H9 (cell line): ENCODE results near the gene SLC16A10. TPM values are rescaled to one million over a fixed set of nuclear protein-coding genes. Genes with fewer than 3 reads are reported as not detected.

Experiments used
- DNase-seq: peaks from one replicate; pipeline ENCODE4 v3.0.0-alpha.2; 2017
- H2AFZ ChIP-seq: one replicate; pipeline ENCODE4 v1.6.1; 2013; ENCODE audit warnings: mild to moderate bottlenecking, low read length, control low read depth, moderate library complexity
- H2AK5ac ChIP-seq: 2 replicates; pipeline ENCODE4 v1.6.1; 2013; ENCODE audit warnings: low read length, control low read depth, mixed read lengths; ENCODE audit not compliant: insufficient read length
- H2BK120ac ChIP-seq: one replicate; pipeline ENCODE4 v1.6.1; 2013; ENCODE audit warnings: low read depth, mild to moderate bottlenecking, low read length, control low read depth, inconsistent platforms; ENCODE audit not compliant: poor library complexity, severe bottlenecking
- H2BK12ac ChIP-seq: 2 replicates; pipeline ENCODE4 v1.6.1; 2013; ENCODE audit warnings: low read length, control low read depth, mixed read lengths, low read depth; ENCODE audit not compliant: insufficient read length
- H2BK15ac ChIP-seq: 2 replicates; pipeline ENCODE4 v1.6.1; 2013; ENCODE audit warnings: low read depth, low read length, control low read depth
- H2BK20ac ChIP-seq: one replicate; pipeline ENCODE4 v1.6.1; 2013; ENCODE audit warnings: low read depth, mild to moderate bottlenecking, low read length, control low read depth, inconsistent platforms; ENCODE audit not compliant: poor library complexity, severe bottlenecking
- H2BK5ac ChIP-seq: 2 replicates; pipeline ENCODE4 v1.6.1; 2013; ENCODE audit warnings: low read length, control low read depth, mixed read lengths; ENCODE audit not compliant: insufficient read length
- H3K14ac ChIP-seq: 2 replicates; pipeline ENCODE4 v1.6.1; 2013; ENCODE audit warnings: low read length, control low read depth; ENCODE audit not compliant: insufficient read depth
- H3K18ac ChIP-seq: 2 replicates; pipeline ENCODE4 v1.6.1; 2013; ENCODE audit warnings: low read depth, mild to moderate bottlenecking, mixed read lengths, low read length, control low read depth; ENCODE audit not compliant: insufficient read length
- H3K23ac ChIP-seq: 2 replicates; pipeline ENCODE4 v1.6.1; 2013; ENCODE audit warnings: low read length, control low read depth, mixed read lengths, low read depth; ENCODE audit not compliant: insufficient read length
- H3K23me2 ChIP-seq: 2 replicates; pipeline ENCODE4 v1.6.1; 2013; ENCODE audit warnings: low read depth, mild to moderate bottlenecking, mixed read lengths, low read length, control low read depth; ENCODE audit not compliant: insufficient read length, poor library complexity, severe bottlenecking
- H3K27ac ChIP-seq: 2 replicates; pipeline ENCODE4 v1.5.1; 2013; ENCODE audit warnings: low read length, control low read depth, mixed read lengths, low read depth; ENCODE audit not compliant: insufficient read length
- H3K27me3 ChIP-seq: 2 replicates; pipeline ENCODE4 v1.6.1; 2013; ENCODE audit warnings: low read length, control low read depth, inconsistent platforms; ENCODE audit not compliant: insufficient read depth
- H3K4ac ChIP-seq: 2 replicates; pipeline ENCODE4 v1.6.1; 2013; ENCODE audit warnings: low read depth, mild to moderate bottlenecking, control low read depth, inconsistent platforms, low read length, moderate library complexity
- H3K4me1 ChIP-seq: 2 replicates; pipeline ENCODE4 v1.6.1; 2013; ENCODE audit warnings: low read length, control low read depth, inconsistent platforms; ENCODE audit not compliant: insufficient read depth
- H3K4me2 ChIP-seq: 2 replicates; pipeline ENCODE4 v1.6.1; 2013; ENCODE audit warnings: low read length, control low read depth, mixed read lengths; ENCODE audit not compliant: insufficient read length, insufficient read depth
- H3K56ac ChIP-seq: 2 replicates; pipeline ENCODE4 v1.6.1; 2013; ENCODE audit warnings: low read depth, mild to moderate bottlenecking, mixed read lengths, low read length, control low read depth; ENCODE audit not compliant: insufficient read length
- H3K79me1 ChIP-seq: 2 replicates; pipeline ENCODE4 v1.6.1; 2013; ENCODE audit warnings: low read depth, mild to moderate bottlenecking, moderate library complexity, low read length, control low read depth, inconsistent platforms; ENCODE audit not compliant: insufficient read depth, poor library complexity, severe bottlenecking
- H3K79me2 ChIP-seq: 2 replicates; pipeline ENCODE4 v1.6.1; 2013; ENCODE audit warnings: low read length, control low read depth, inconsistent platforms; ENCODE audit not compliant: insufficient read depth
- H3K9ac ChIP-seq: 2 replicates; pipeline ENCODE4 v1.6.1; 2013; ENCODE audit warnings: low read length, control low read depth, mixed read lengths; ENCODE audit not compliant: insufficient read length; ENCODE audit errors: extremely low read depth
- H3K9me3 ChIP-seq: one replicate; pipeline ENCODE4 v1.6.1; 2013; ENCODE audit warnings: low read depth, low read length, inconsistent platforms; ENCODE audit not compliant: control insufficient read depth
- H3T11ph ChIP-seq: one replicate; pipeline ENCODE4 v1.6.1; 2013; ENCODE audit warnings: mild to moderate bottlenecking, low read length, control low read depth, inconsistent platforms
- H4K20me1 ChIP-seq: one replicate; pipeline ENCODE4 v1.6.1; 2013; ENCODE audit not compliant: control insufficient read depth, insufficient read length, insufficient read depth
- H4K5ac ChIP-seq: 2 replicates; pipeline ENCODE4 v1.6.1; 2013; ENCODE audit warnings: low read depth, mild to moderate bottlenecking, mixed read lengths, low read length, control low read depth; ENCODE audit not compliant: insufficient read length
- H4K8ac ChIP-seq: replicated peaks from 2 replicates; pipeline ENCODE4 v1.6.1; 2013; ENCODE audit warnings: low read length, control low read depth, mixed read lengths, low read depth; ENCODE audit not compliant: insufficient read length
- H4K91ac ChIP-seq: 2 replicates; pipeline ENCODE4 v1.6.1; 2013; ENCODE audit warnings: low read depth, mild to moderate bottlenecking, moderate library complexity, mixed read lengths, low read length, control low read depth; ENCODE audit not compliant: insufficient read length
- H3K27ac Mint-ChIP-seq, 3 experiments: 2 replicates in 2 of 3; 3 replicates in 1 of 3; pipeline ENCODE4 v1.8.0; 2020 to 2021; ENCODE audit warnings: mixed read lengths in 3 of 3, mild to moderate bottlenecking in 1 of 3, moderate library complexity in 1 of 3
- H3K27me3 Mint-ChIP-seq: 2 replicates; pipeline ENCODE4 v1.8.0; 2021; ENCODE audit warnings: low read depth, mild to moderate bottlenecking, moderate library complexity, mixed read lengths
- H3K36me3 Mint-ChIP-seq, 3 experiments: 2 replicates in 2 of 3; 3 replicates in 1 of 3; pipeline ENCODE4 v1.8.0; 2020 to 2021; ENCODE audit warnings: low read depth in 3 of 3, mixed read lengths in 3 of 3; ENCODE audit not compliant: insufficient read depth in 1 of 3
- H3K4me1 Mint-ChIP-seq, 2 experiments: 2 replicates each; pipeline ENCODE4 v1.8.0; 2020; ENCODE audit warnings: mixed read lengths in 2 of 2
- H3K4me3 Mint-ChIP-seq, 2 experiments: 2 replicates in 1 of 2; 3 replicates in 1 of 2; pipeline ENCODE4 v1.8.0; 2020 to 2021; ENCODE audit warnings: mild to moderate bottlenecking in 2 of 2, mixed read lengths in 2 of 2, moderate library complexity in 1 of 2
- H3K9me3 Mint-ChIP-seq, 2 experiments: 2 replicates in 1 of 2; 3 replicates in 1 of 2; pipeline ENCODE4 v1.8.0; 2020; ENCODE audit warnings: mild to moderate bottlenecking in 2 of 2, mixed read lengths in 2 of 2, moderate library complexity in 1 of 2
- WGBS: extraction: QIAGEN DNeasy Blood & Tissue Kit; methylation state at CpG from one replicate; pipeline ENCODE4 v1.1.7; 2013; ENCODE audit warnings: missing lambda C conversion rate, low lambda C conversion rate, mixed read lengths; ENCODE audit not compliant: insufficient read length; ENCODE audit errors: extremely low coverage; 5-methylcytosine and 5-hydroxymethylcytosine counted together
- total RNA-seq: library from RNA; stranded (reverse); gene quantifications from 2 replicates; pipeline ENCODE4 v1.2.1, GENCODE V29; 2021
- TF ChIP-seq, protein P1 (sequence below): fragments of 200-600 bp; sonication (generic); conservative IDR thresholded peaks from 3 replicates; pipeline ENCODE4 v1.8.0; 2021; ENCODE audit warnings: antibody characterized with exemption, mild to moderate bottlenecking

The SLC16A10 gene
- total RNA-seq, 1 experiment from 2014 or later: 11.4 TPM

DNA sequence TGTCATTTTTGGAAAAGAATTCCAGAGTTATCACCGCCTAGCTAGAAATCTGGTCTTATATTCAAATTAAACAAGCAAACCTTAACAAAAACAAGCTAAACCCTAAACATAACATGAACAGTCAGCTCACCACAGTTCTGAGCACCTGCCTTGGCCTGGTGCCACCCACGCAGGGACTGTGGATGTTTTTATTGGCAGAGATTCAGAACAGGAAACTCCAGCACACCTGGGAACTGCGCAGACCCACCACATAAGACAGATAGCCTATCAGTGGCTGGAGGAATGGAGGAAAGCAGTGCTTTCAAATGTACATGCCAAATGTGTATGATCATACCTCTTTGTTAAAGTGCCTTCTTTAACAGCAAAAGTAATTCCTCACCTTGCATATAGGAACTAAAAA is 8.9 kb downstream of the SLC16A10 start:
- Histone ChIP-seq H2BK12ac (no peak overlapping the region), H3K27ac (no peak overlapping the region), H3K79me2 (peaks cover 2% of the 10 kb centered on the region; the same call in 1 of the 2 replicates), H2BK5ac (no peak overlapping the region), H3K18ac (no peak overlapping the region), H4K20me1 (no peaks in the 10 kb centered on the region), H3K27me3 (no peaks in the 10 kb centered on the region), H2BK20ac (no peak overlapping the region), H2BK120ac (no peak overlapping the region), H3K4me1 (no peaks in the 10 kb centered on the region), H4K8ac (no peak overlapping the region), H4K91ac (no peak overlapping the region), H3K9ac (no peak overlapping the region), H3K23ac (no peak overlapping the region), H3K79me1 (no peaks in the 10 kb centered on the region), H3K4ac (no peak overlapping the region), H3K9me3 (no peaks in the 10 kb centered on the region), H3K56ac (no peak overlapping the region), H2AFZ (no peak overlapping the region), H2AK5ac (no peak overlapping the region), H3K14ac (no peak overlapping the region), H4K5ac (no peak overlapping the region), H3K23me2 (no peaks in the 10 kb centered on the region), H3T11ph (no peak overlapping the region), H2BK15ac (no peak overlapping the region), H3K4me2 (no peak overlapping the region)
- Mint-ChIP-seq H3K36me3 (peaks cover 0 to 9% (median 0%) of the 10 kb centered on the region in 3 experiments; a peak in 1 of 7 replicates), H3K4me1 (peaks cover 7 to 8% of the 10 kb centered on the region in 2 experiments; a peak in 3 of 4 replicates), H3K27ac (no peak overlapping the region), H3K4me3 (no peak overlapping the region), H3K9me3 (peaks cover 0 to 2% of the 10 kb centered on the region in 2 experiments; a peak in 2 of 5 replicates), H3K27me3 (no peaks in the 10 kb centered on the region)
- WGBS: no CpG with 5 or more reads among the region's 3 CpGs
- TF ChIP-seq, protein P1, sequence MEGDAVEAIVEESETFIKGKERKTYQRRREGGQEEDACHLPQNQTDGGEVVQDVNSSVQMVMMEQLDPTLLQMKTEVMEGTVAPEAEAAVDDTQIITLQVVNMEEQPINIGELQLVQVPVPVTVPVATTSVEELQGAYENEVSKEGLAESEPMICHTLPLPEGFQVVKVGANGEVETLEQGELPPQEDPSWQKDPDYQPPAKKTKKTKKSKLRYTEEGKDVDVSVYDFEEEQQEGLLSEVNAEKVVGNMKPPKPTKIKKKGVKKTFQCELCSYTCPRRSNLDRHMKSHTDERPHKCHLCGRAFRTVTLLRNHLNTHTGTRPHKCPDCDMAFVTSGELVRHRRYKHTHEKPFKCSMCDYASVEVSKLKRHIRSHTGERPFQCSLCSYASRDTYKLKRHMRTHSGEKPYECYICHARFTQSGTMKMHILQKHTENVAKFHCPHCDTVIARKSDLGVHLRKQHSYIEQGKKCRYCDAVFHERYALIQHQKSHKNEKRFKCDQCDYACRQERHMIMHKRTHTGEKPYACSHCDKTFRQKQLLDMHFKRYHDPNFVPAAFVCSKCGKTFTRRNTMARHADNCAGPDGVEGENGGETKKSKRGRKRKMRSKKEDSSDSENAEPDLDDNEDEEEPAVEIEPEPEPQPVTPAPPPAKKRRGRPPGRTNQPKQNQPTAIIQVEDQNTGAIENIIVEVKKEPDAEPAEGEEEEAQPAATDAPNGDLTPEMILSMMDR: no peak
- DNase-seq: no peak
